Measurements from ENCODE around the gene BBLN.

DNA sequence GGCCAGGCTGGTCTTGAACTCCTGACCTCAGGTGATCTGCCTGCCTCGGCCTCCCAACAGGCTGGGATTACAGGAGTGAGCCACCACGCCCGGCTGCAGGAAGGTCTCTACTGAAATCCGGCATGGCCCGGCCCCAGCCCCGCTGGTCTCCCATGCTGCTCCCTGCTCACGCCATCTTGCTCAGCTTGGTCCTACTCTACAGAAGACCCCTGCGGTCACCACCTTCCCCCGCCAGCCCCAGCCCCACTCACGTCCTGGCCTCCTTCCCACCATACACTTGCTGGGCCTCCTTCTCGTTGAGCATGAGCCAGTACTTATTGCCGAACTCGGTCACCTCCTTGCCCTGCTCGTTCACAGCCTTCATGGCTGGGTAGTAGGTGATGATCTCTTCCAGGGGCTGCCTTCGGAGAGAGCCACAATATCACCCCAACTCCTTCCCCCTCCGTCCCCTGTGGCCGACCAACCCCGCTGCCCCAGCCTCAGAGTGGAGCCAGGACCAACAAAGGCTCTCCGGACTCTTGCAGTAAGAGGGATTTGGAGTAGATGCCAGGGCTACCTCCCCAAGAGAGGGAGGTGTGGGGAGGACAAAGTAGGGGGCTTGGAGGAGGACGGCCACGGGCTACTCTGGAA, 36.5 kb upstream of the BBLN start:
- TF ChIP-seq, protein P1, sequence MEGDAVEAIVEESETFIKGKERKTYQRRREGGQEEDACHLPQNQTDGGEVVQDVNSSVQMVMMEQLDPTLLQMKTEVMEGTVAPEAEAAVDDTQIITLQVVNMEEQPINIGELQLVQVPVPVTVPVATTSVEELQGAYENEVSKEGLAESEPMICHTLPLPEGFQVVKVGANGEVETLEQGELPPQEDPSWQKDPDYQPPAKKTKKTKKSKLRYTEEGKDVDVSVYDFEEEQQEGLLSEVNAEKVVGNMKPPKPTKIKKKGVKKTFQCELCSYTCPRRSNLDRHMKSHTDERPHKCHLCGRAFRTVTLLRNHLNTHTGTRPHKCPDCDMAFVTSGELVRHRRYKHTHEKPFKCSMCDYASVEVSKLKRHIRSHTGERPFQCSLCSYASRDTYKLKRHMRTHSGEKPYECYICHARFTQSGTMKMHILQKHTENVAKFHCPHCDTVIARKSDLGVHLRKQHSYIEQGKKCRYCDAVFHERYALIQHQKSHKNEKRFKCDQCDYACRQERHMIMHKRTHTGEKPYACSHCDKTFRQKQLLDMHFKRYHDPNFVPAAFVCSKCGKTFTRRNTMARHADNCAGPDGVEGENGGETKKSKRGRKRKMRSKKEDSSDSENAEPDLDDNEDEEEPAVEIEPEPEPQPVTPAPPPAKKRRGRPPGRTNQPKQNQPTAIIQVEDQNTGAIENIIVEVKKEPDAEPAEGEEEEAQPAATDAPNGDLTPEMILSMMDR (IDR thresholded peaks at IDR 0.05; ENCODE audit: insufficient read depth, low read length): no peak
- TF ChIP-seq POLR2AphosphoS5 (IDR thresholded peaks at IDR 0.05; ENCODE audit: low read depth): no peak
- TF ChIP-seq GABPA (IDR thresholded peaks at IDR 0.05; ENCODE audit: low read depth): no peak
